Adrenal gland (tissue), 12 donors: Measurements from ENCODE around the gene TREM2. TPM values are rescaled to one million over a fixed set of nuclear protein-coding genes. Genes with fewer than 3 reads are reported as not detected.
"Not testable (repeated sequence)": the region's sequence is repeated elsewhere in the genome, so short reads cannot be mapped to it uniquely, and the experiment has no call there.

Source experiments
- DNase-seq, 7 donors: peaks; one replicate each; pipeline ENCODE4 v3.0.0-alpha.2; 2019 to 2020
- H3K27ac ChIP-seq, 5 donors: fragments of 200-600 bp; sonication (generic) in 4 of 5; 1 replicate in 3 of 5; 2 replicates in 2 of 5; pipeline versions ENCODE4 v1.5.1 to v1.8.0; 2016 to 2020; ENCODE audit warnings: mild to moderate bottlenecking in 1 of 5
- H3K27me3 ChIP-seq: fragments of 200-600 bp; 2 replicates; pipeline ENCODE4 v1.8.0; 2021
- H3K36me3 ChIP-seq, 2 donors: fragments of 200-600 bp; replicated peaks in 1 of 2; 1 replicate in 1 of 2; 2 replicates in 1 of 2; pipeline versions ENCODE4 v1.5.1 to v1.8.0; 2018 to 2022
- H3K4me1 ChIP-seq, 2 donors: fragments of 200-600 bp; replicated peaks in 1 of 2; 1 replicate in 1 of 2; 2 replicates in 1 of 2; pipeline versions ENCODE4 v1.5.1 to v1.8.0; 2018 to 2021
- H3K4me3 ChIP-seq, 4 donors: fragments of 200-600 bp; sonication (generic) in 3 of 4; one replicate each; pipeline ENCODE4 v1.5.1; 2016 to 2018
- H3K9me3 ChIP-seq, 3 donors: fragments of 200-600 bp; sonication (generic) in 1 of 3; replicated peaks in 1 of 3; 1 replicate in 2 of 3; 2 replicates in 1 of 3; pipeline versions ENCODE4 v1.5.1 to v1.8.0; 2016 to 2021
- CTCF ChIP-seq, 6 experiments: fragments of 450-650 bp in 4 of 6; fragments of 200-600 bp in 2 of 6; sonication (generic) in 1 of 6; IDR thresholded peaks; 1 replicate in 5 of 6; 2 replicates in 1 of 6; pipeline versions ENCODE4 v1.5.1 to v1.8.0; 2016 to 2021; ENCODE audit warnings: antibody characterized with exemption in 6 of 6, mild to moderate bottlenecking in 2 of 6, moderate library complexity in 1 of 6
- POLR2A ChIP-seq, 2 donors: fragments of 450-650 bp; IDR thresholded peaks; one replicate each; pipeline ENCODE4 v1.6.1; 2017; ENCODE audit warnings: antibody characterized with exemption in 2 of 2, mild to moderate bottlenecking in 2 of 2, moderate library complexity in 1 of 2
- WGBS, 4 donors: extraction: QIAGEN DNeasy Blood & Tissue Kit in 2 of 4; methylation state at CpG; one replicate each; pipeline versions ENCODE4 v1.1.5 to v1.1.7; 2013 to 2017; 5-methylcytosine and 5-hydroxymethylcytosine counted together
- intact Hi-C, 2 donors: fragments of 100-400 bp; cut with DNase I; formaldehyde crosslinking; loops; one replicate each; pipeline versions ENCODE4 v1.14.1 to v1.15.0; 2022 to 2023
- polyA plus RNA-seq, 3 donors: library from polyadenylated mRNA; stranded (reverse); fragments of 200-250 nt in 2 of 3; fragments of 350-450 nt in 1 of 3; fragmentation: Illumina TruSeq in 1 of 3; extraction: RNeasy Lipid Tissue Mini Kit (QIAGEN cat#74804) in 1 of 3; gene quantifications; one replicate each; pipeline ENCODE4 v1.2.3, GENCODE V29; 2013 to 2014
- total RNA-seq, 9 donors: library from RNA; depleted of rRNA in 4 of 9; stranded (reverse); fragments of >200 nt in 4 of 9; fragments of 120-200 nt in 1 of 9; fragmentation: NEBNext Ultra II Directional in 1 of 9; extraction: Animal tissue kit (Norgen Biotek cat#: 25700) in 1 of 9; gene quantifications; one replicate each; pipeline versions ENCODE4 v1.1.0 to v1.2.4, GENCODE V29; 2013 to 2023
- donor health status: healthy with polysubstance abuse.
- donor health status: Bipolar disorder and iron deficiency.
- donor health status: DM: yes; HTN: yes; CAD: no.
- donor health status: DM: no; HTN: no; CAD: no.
- donor health status: DM: no; HTN: no; CAD: no.
- donor health status: DM: yes; HTN: yes; CAD: no.

Gene TREM2
- total and polyA plus RNA-seq, 12 donors: 0.67 to 42.5 (median 18.6) TPM

GRCh38 chr6:41191569-41191968 lies 28.7 kb upstream of the TREM2 start:
- WGBS, 4 donors: 26 to 35% (median 26%) methylated on average over 5 to 6 of the region's 6 CpGs
- intact Hi-C loops: no loop called here
- peak in 4 of 6 experiments; percentile 9 to 42 (median 18) for TF ChIP-seq CTCF (IDR thresholded peaks at IDR 0.05)
- TF ChIP-seq POLR2A (IDR thresholded peaks at IDR 0.05): no peak
- Histone ChIP-seq H3K4me3 (no peak overlapping the region), H3K9me3 (no peaks in the 10 kb centered on the region), H3K27me3 (no peaks in the 10 kb centered on the region), H3K4me1 (no peaks in the 10 kb centered on the region), H3K36me3 (no peaks in the 10 kb centered on the region), H3K27ac (no peak overlapping the region)
- peak in 2 of 7 donors; percentile 21 to 35 for DNase-seq

GRCh38 chr6:41190791-41191190 lies 27.9 kb upstream of the TREM2 start:
- Histone ChIP-seq H3K4me1 (no peaks in the 10 kb centered on the region), H3K36me3 (no peaks in the 10 kb centered on the region), H3K4me3 (no peak overlapping the region), H3K27me3 (no peaks in the 10 kb centered on the region), H3K27ac (no peak overlapping the region), H3K9me3 (no peaks in the 10 kb centered on the region)
- no peak for DNase-seq
- 72 to 81% (median 78%) methylated on average over 3 of the region's 3 CpGs for WGBS, 4 donors
- TF ChIP-seq POLR2A (IDR thresholded peaks at IDR 0.05) (no peak), CTCF (IDR thresholded peaks at IDR 0.05) (no peak)
- intact Hi-C loops: no loop called here

- TF ChIP-seq CTCF (IDR thresholded peaks at IDR 0.05) (no peak), POLR2A (IDR thresholded peaks at IDR 0.05) (no peak)
- WGBS, 4 donors: 75 to 99% (median 95%) methylated on average over 2 of the region's 2 CpGs
- Histone ChIP-seq H3K4me3 (no peak overlapping the region), H3K4me1 (no peaks in the 10 kb centered on the region), H3K36me3 (no peaks in the 10 kb centered on the region), H3K9me3 (no peaks in the 10 kb centered on the region), H3K27ac (no peak overlapping the region), H3K27me3 (no peaks in the 10 kb centered on the region)
- no peak for DNase-seq
- intact Hi-C loops: no loop called here
Measured at GRCh38 chr6:41189967-41190366, 27.1 kb upstream of the TREM2 start.

GRCh38 chr6:41189046-41189445 lies 26.1 kb upstream of the TREM2 start:
- H3K36me3 ChIP-seq, H3K9me3 ChIP-seq, DNase-seq, H3K27ac ChIP-seq, H3K27me3 ChIP-seq, H3K4me3 ChIP-seq, intact Hi-C loops, H3K4me1 ChIP-seq: not testable (repeated sequence)
